ENCODE results near the gene DYNC1LI2.

DYNC1LI2 gene

GRCh38 chr16:66676599-66676998 is 74.8 kb downstream of the DYNC1LI2 start:
- Histone ChIP-seq H3K4me1 (ENCODE audit: control insufficient read depth in 5 of 5, insufficient read depth in 5 of 5, low read length in 5 of 5) (no peaks in the 10 kb centered on the region), H3K9me3 (ENCODE audit: control insufficient read depth in 5 of 5, low read length in 5 of 5) (no peaks in the 10 kb centered on the region), H3K27me3 (ENCODE audit: control insufficient read depth in 5 of 5, insufficient read depth in 4 of 5, low read length in 5 of 5) (no peaks in the 10 kb centered on the region), H3K4me3 (ENCODE audit: low read depth in 1 of 5, low read length in 5 of 5) (no peak overlapping the region), H3K36me3 (ENCODE audit: control insufficient read depth in 5 of 5, insufficient read depth in 5 of 5, low read length in 5 of 5) (peaks cover 0 to 3% (median 0%) of the 10 kb centered on the region in 5 donors), H3K27ac (ENCODE audit: low read depth, low read length) (no peak overlapping the region), H3K9ac (ENCODE audit: low read length in 5 of 5) (no peak overlapping the region)

DNA sequence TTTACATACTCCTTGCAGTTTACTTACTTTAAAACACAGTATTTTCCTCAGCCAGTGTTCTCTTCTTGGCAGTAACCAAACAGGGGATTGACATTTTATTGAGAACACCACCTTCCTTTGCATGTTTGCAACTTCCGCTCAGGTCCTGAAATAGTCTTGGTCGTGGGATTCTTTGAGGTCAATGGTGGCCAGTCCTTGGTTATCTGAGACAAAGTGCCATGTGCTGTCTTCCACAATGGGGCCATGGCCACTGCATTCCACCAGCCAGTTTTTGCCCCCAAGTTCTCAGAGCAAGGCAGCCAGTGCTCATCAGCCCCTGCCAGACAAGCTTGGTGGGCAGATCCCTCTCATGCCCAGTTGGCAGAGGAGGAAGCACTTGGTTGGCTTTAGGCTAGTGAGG is 77.7 kb downstream of the DYNC1LI2 start:
- H3K27me3 ChIP-seq (ENCODE audit: control insufficient read depth in 5 of 5, insufficient read depth in 4 of 5, low read length in 5 of 5), result no peaks in the 10 kb centered on the region
- H3K9ac ChIP-seq (ENCODE audit: low read length in 5 of 5), result no peak overlapping the region
- H3K36me3 ChIP-seq (ENCODE audit: control insufficient read depth in 5 of 5, insufficient read depth in 5 of 5, low read length in 5 of 5), result peaks cover 0 to 3% (median 0%) of the 10 kb centered on the region in 5 donors
- H3K4me1 ChIP-seq (ENCODE audit: control insufficient read depth in 5 of 5, insufficient read depth in 5 of 5, low read length in 5 of 5), result no peaks in the 10 kb centered on the region
- no peaks in the 10 kb centered on the region for H3K9me3 ChIP-seq (ENCODE audit: control insufficient read depth in 5 of 5, low read length in 5 of 5)
- H3K4me3 ChIP-seq (ENCODE audit: low read depth in 1 of 5, low read length in 5 of 5), result no peak overlapping the region
- no peak overlapping the region for H3K27ac ChIP-seq (ENCODE audit: low read depth, low read length)

Measured in subcutaneous abdominal adipose tissue (tissue), 5 donors.